Measurements from ENCODE around the gene SIT1.

DNA sequence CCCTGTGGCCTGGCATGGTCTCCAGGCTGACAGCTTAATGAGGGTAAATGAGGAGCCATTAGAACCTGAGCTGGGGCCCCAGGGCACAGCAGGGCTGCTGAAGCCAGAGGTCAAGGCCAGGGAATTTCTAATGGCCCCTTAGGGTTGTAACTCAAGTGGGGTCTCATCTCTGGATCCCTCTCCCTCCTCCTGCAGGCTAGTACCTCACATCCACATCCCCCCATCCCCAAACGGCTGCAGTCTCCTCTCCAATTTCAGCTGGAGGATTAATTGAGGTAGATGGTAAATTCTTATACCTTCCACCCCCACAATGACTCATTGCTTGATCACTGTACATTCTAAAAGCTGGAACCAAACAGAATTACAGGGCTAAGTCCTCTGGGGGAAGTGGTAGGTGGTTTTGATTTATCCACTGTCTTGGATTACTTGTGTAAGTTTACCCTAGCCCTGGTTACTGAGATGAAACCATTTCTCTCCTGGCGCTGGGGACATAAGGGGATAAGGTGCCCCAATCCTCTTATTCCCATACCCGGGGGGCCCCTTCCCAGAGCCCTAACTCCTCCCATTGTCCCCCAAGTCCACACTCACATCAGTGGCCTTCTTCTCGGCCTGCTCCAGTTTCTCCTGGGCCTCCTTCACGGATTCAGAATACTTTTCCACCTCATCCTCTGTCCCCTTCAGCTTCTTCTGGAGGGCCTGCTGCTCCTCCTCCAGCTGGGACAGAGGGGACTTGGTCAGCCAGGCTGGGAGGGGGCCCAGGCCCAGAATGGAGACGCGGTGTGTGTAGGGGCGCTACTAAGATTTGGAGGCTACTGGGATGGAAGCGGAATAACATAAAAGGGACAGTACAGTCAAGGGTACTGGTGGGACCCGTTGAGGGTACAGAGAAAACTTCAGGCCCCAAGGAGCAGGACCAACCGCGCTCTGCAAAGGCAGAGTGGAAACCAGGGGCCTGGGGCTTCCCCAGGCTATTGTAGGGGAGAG is 38.1 kb upstream of the SIT1 start:
- TF ChIP-seq, protein P1, sequence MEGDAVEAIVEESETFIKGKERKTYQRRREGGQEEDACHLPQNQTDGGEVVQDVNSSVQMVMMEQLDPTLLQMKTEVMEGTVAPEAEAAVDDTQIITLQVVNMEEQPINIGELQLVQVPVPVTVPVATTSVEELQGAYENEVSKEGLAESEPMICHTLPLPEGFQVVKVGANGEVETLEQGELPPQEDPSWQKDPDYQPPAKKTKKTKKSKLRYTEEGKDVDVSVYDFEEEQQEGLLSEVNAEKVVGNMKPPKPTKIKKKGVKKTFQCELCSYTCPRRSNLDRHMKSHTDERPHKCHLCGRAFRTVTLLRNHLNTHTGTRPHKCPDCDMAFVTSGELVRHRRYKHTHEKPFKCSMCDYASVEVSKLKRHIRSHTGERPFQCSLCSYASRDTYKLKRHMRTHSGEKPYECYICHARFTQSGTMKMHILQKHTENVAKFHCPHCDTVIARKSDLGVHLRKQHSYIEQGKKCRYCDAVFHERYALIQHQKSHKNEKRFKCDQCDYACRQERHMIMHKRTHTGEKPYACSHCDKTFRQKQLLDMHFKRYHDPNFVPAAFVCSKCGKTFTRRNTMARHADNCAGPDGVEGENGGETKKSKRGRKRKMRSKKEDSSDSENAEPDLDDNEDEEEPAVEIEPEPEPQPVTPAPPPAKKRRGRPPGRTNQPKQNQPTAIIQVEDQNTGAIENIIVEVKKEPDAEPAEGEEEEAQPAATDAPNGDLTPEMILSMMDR (IDR thresholded peaks at IDR 0.05), result no peak
- no peak for TF ChIP-seq POLR2A (IDR thresholded peaks at IDR 0.05)

Measured in testis (tissue), 2 donors.